HS-27A (cell line): ENCODE measurements around the gene ATG9B.

Experiments used
- DNase-seq: peaks from one replicate; pipeline ENCODE4 v3.0.0-alpha.2; 2012; ENCODE audit warnings: low read depth, missing footprints

ATG9B gene, protein sequence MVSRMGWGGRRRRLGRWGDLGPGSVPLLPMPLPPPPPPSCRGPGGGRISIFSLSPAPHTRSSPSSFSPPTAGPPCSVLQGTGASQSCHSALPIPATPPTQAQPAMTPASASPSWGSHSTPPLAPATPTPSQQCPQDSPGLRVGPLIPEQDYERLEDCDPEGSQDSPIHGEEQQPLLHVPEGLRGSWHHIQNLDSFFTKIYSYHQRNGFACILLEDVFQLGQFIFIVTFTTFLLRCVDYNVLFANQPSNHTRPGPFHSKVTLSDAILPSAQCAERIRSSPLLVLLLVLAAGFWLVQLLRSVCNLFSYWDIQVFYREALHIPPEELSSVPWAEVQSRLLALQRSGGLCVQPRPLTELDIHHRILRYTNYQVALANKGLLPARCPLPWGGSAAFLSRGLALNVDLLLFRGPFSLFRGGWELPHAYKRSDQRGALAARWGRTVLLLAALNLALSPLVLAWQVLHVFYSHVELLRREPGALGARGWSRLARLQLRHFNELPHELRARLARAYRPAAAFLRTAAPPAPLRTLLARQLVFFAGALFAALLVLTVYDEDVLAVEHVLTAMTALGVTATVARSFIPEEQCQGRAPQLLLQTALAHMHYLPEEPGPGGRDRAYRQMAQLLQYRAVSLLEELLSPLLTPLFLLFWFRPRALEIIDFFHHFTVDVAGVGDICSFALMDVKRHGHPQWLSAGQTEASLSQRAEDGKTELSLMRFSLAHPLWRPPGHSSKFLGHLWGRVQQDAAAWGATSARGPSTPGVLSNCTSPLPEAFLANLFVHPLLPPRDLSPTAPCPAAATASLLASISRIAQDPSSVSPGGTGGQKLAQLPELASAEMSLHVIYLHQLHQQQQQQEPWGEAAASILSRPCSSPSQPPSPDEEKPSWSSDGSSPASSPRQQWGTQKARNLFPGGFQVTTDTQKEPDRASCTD

GRCh38 chr7:151024435-151025056 lies at the start of gene ATG9B:
ATG9B (minus strand) TSS chr7:151024494; CDS start chr7:151024423, 71 bp downstream.
- DNase-seq, result no peak

- no peak for DNase-seq
Measured at GRCh38 chr7:151073990-151074389, 49.7 kb upstream of the ATG9B start.

GRCh38 chr7:151071032-151071866 lies 47.0 kb upstream of the ATG9B start:
- DNase-seq, result no peak

GRCh38 chr7:151070574-151070960 lies 46.3 kb upstream of the ATG9B start:
- no peak for DNase-seq

DNA sequence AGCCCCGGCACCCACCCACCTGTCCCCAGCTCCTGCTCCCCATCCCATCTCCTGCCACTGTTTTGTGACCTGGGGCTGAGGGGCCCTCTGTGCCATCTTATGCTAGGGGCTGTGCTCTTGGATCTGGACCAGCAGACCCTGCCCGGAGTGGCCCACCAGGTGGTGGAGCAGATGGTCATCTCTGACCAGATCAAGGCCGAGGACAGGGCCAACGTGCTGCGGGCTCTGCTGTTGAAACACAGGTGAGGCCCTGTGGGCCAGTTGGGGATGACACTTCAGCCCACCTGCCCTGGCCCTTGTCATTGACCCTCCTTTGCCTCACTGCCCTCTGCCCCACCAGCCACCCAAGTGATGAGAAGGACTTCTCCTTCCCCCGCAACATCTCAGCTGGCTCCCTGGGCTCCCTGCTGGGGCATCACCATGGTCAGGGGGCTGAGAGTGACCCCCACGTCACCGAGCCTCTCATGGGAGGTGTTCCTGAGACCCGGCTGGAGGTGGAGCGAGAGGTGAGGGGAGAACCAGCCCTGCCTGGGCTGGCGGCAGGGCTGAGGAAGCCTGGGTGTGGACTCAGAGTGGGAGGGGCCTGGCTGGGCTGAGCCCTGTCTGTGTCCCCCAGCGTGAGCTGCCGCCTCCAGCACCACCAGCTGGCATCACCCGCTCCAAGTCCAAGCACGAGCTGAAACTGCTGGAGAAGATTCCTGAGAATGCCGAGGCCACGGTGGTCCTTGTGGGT lies 45.7 kb upstream of the ATG9B start:
- DNase-seq, result no peak

DNA sequence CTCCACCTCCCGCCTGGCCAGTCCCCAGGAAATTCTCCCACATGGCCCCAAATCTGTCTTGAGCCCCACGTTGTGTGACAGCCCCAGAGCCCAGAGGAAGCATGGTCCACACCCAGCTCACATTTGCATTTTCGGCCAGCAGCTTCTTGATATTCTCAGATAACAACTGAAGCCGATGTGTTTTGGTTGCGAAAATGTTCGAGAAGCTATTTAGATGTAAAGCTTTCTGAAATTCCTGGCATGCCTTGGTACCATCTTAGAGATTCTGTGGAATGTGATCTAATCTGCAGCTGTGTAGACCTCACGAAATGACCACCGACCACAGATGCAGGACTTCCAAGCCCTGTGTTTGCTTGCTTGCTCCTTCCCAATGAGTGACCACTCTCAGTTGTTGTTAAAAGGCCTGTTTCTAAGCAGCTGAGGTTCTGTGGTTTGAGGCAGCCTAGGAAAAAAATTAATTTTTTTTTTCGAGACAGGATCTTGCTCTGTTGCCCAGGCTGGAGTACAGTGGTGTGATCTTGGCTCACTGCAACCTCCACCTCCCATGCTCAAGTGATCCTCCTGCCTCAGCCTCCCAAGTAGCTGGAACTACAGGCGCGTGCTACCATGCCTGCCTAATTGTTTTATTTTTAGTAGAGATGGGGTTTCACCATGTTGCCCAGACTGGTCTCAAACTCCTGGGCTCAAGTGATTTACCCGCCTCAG lies 43.9 kb upstream of the ATG9B start:
- no peak for DNase-seq

DNA sequence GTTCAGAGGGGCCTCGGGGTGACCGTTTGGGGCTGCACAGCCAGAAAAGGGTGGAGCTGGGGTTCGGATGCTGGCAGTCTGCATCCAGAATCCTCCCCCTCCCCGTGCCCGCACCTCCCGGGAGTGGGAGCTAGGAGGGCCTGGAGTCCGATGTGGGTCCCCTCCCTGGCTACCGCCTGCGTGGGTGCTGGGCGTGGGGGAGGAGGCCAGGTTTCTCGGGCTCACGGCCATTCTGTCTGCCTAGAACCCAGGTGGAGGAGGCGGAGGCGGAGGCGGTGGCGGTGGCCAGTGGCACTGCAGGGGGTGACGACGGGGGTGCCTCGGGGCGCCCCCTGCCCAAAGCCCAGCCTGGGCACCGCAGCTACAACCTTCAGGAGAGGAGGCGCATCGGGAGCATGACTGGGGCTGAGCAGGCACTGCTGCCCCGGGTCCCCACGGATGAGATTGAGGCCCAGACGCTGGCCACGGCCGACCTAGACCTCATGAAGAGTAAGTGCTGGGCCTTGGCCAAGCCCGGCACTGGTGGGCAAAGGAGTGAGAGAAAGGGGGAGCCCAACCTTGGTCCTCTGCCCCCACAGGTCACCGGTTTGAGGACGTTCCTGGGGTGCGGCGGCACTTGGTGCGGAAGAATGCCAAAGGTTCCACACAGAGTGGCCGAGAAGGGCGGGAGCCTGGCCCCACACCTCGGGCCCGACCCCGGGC lies 42.1 kb upstream of the ATG9B start:
- no peak for DNase-seq

DNA sequence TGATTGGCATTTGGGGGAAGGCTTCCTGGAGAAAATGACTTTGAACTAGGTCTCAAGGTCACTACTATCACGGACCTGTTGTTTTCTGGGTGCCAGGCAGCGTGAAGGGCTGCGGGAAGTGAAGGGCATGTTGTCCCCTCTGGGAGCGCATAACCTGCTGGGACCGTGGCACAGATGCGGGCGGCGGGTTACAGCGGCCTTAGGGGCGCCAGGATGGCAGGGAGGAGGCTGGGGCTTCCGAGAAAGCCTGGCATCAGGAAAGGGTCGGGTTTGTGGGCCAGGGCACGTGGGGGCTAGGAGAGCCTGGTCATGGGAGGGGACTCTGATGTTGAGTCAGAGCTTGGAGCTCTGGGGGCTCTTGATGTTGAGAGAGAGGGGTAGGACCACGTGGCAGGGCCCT lies 41.2 kb upstream of the ATG9B start:
- DNase-seq, result no peak

GRCh38 chr7:151064993-151065392 lies 40.7 kb upstream of the ATG9B start:
- DNase-seq, result no peak

- DNase-seq, result no peak
Measured at GRCh38 chr7:151064454-151064853, 40.2 kb upstream of the ATG9B start.

DNA sequence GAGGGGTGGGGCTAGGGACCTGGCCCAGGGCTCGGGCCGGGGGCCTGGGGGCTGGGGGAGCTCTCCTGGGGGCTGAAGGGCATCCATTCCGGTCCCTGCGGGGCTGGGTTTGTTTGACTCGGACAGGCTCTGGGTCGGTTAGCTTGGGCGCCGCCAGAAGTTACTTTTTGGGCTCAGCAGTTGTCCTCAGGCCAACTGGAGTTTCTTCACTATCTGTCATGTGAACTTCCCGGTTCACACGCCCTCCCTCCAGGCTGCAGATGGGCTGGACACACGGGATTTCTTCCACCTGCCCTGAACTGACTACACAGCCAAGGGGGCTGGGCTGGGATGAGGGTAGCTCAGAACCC lies 38.9 kb upstream of the ATG9B start:
- DNase-seq, result no peak

DNA sequence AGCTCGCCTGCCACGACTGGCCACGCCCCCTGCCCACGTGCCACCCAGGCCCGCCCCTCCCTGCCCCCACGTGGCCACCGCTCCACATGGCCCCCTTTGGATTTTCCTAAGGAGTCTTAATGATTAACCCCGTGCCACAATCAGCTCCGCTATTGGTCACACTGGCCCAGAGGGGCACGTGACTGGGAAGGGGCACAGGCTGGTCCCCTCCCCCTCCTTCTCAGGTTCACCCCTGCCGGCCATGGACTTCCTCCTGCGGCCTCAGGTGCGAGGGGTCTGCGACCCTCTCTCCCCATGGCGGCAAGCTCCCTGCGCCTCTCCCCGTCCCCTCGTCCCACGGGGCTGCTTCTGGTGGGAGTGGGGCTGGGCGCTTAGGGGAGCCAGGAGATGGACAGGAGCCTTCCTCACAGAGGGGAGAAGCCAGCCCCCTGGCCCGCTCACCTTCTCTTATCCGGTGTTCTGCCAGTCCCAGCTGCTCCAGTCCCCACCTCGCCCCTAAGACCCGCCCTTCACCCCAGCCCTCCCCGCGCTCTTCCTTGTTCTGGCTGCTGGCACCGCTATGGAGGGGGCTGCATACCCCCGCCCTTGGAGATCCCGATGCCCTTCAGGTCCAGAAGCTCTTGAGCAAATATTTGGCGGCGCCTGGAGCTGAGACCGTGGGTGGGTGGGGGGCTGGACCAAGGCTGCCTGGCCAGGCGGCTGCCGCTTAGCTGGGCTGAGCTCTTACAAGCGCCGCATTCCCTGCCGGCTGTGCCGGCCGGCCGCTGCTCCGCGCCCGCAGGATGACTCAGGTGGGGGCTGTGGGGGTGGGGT lies 38.3 kb upstream of the ATG9B start:
- no peak for DNase-seq

- no peak for DNase-seq
Measured at GRCh38 chr7:151062111-151062398, 37.8 kb upstream of the ATG9B start.

DNA sequence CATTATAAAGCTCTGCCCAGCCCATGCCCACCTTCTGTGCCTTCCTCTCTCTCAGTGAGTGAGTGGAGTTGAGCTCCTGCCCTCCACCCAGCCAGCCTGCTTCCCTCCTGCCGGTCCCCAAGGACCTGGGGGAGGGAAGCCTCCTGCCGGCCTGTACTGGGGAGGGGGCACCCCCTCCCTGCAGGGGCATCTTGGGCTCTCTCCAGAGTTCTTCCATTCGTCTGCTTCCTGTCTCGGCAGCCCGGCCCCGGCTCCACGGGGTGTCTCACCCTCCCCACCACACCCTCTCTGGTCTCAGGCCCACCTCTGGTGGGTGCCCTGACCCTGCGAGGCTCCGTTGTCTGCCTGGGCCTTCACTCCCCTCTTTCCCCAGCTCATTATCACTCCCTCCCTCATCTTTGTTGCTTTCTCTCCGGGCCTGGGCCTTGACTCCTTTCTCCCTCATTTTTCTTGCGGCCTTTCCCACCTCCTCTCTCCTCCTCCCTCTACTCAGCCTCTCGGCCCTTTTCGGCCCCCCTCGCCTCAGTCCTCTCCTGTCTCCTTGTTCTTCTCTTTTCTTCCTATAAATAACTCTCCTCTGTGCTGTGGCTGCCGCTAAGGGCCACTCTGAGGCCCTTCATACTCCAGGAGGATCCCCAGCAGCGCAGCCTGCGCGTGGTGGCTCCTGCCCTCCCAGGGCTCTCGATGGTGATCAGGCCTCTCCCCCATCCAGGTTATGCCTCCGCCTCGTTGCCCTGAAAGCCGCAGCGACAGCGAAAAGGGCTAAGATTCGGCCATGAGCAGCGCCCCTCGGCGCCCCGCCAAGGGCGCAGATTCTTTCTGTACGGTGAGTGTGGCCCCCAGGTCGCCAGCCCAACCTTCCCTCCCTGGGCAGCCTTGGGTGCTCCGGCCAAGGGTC lies 37.2 kb upstream of the ATG9B start:
- DNase-seq, result no peak

GRCh38 chr7:151060416-151061212 lies 36.3 kb upstream of the ATG9B start:
- DNase-seq, result no peak

DNA sequence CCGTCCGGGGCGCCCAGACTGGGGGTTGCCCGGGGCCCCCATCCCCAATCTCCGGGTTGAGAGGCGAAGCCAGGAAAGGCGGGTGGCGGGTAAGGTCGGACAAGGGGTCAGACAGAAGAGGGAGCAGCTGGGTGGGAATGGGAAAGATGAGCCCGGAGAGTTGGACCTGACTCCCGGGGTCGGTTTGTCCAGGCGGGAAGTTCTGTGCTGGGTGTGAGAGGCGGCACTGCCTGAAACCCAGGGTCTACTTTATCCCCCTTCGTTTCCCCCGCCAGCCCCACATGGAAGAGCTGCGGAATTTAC lies 35.8 kb upstream of the ATG9B start:
- DNase-seq, result no peak

- no peak for DNase-seq
Measured at GRCh38 chr7:151059367-151060112, 35.2 kb upstream of the ATG9B start, which contains the start of gene SLC4A2. SLC4A2 (plus strand) TSS chr7:151059589; CDS start chr7:151061988, 2,399 bp downstream.
